Hepatocyte (in vitro differentiated cells): ENCODE data around the gene PRPS1. TPM values are rescaled to one million over a fixed set of nuclear protein-coding genes. Genes with fewer than 3 reads are reported as not detected.

Experiments
- DNase-seq: peaks from one replicate; pipeline ENCODE4 v3.0.0-alpha.2; 2016; ENCODE audit warnings: low spot score
- H2AFZ ChIP-seq: fragments of 200-600 bp; sonication (generic); 2 replicates; pipeline ENCODE4 v1.6.0; 2016; ENCODE audit warnings: antibody characterized with exemption, mild to moderate bottlenecking
- H3K27ac ChIP-seq: fragments of 200-600 bp; sonication (generic); 2 replicates; pipeline ENCODE4 v1.5.1; 2016; ENCODE audit warnings: mild to moderate bottlenecking
- H3K27me3 ChIP-seq: fragments of 200-600 bp; sonication (generic); 2 replicates; pipeline ENCODE4 v1.6.1; 2016
- H3K36me3 ChIP-seq: fragments of 200-600 bp; sonication (generic); replicated peaks from 2 replicates; pipeline ENCODE4 v1.5.1; 2016; ENCODE audit warnings: low read depth; ENCODE audit not compliant: insufficient read depth
- H3K4me1 ChIP-seq: fragments of 200-600 bp; sonication (generic); 2 replicates; pipeline ENCODE4 v1.5.1; 2016; ENCODE audit warnings: mild to moderate bottlenecking, moderate library complexity; ENCODE audit not compliant: insufficient read depth
- H3K4me2 ChIP-seq: fragments of 200-600 bp; sonication (generic); 2 replicates; pipeline ENCODE4 v1.6.0; 2016
- H3K4me3 ChIP-seq: fragments of 200-600 bp; sonication (generic); 2 replicates; pipeline ENCODE4 v1.5.1; 2016; ENCODE audit warnings: mild to moderate bottlenecking
- H3K79me2 ChIP-seq: fragments of 200-600 bp; sonication (generic); 2 replicates; pipeline ENCODE4 v1.6.0; 2017; ENCODE audit warnings: mild to moderate bottlenecking
- H3K9me2 ChIP-seq: fragments of 200-600 bp; sonication (generic); replicated peaks from 2 replicates; pipeline ENCODE4 v1.6.0; 2017; ENCODE audit warnings: mild to moderate bottlenecking; ENCODE audit not compliant: insufficient read depth
- H3K9me3 ChIP-seq: fragments of 200-600 bp; sonication (generic); 2 replicates; pipeline ENCODE4 v1.5.1; 2016; ENCODE audit warnings: low read depth, mild to moderate bottlenecking
- H4K20me1 ChIP-seq: fragments of 200-600 bp; sonication (generic); 2 replicates; pipeline ENCODE4 v1.6.0; 2016; ENCODE audit warnings: mild to moderate bottlenecking; ENCODE audit not compliant: insufficient read depth, poor library complexity, severe bottlenecking
- CTCF ChIP-seq: fragments of 200-600 bp; sonication (generic); IDR thresholded peaks from 2 replicates; pipeline ENCODE4 v1.5.1; 2016; ENCODE audit warnings: antibody characterized with exemption, mild to moderate bottlenecking; ENCODE audit not compliant: poor library complexity
- EZH2 ChIP-seq: fragments of 200-600 bp; sonication (generic); IDR thresholded peaks from 2 replicates; pipeline ENCODE4 v1.6.1; 2016; ENCODE audit warnings: antibody characterized with exemption, mild to moderate bottlenecking, borderline replicate concordance
- EZH2phosphoT487 ChIP-seq: fragments of 200-600 bp; sonication (generic); IDR thresholded peaks from one replicate; pipeline ENCODE4 v1.6.1; 2018; ENCODE audit warnings: antibody characterized with exemption, mild to moderate bottlenecking, low read depth, moderate library complexity; ENCODE audit not compliant: unreplicated experiment, severe bottlenecking
- WGBS: methylation state at CpG from one replicate; pipeline ENCODE4 v1.1.6; 2016; ENCODE audit warnings: low lambda C conversion rate; ENCODE audit errors: missing lambda C conversion rate; 5-methylcytosine and 5-hydroxymethylcytosine counted together
- polyA plus RNA-seq: library from polyadenylated mRNA; unstranded; fragments of >200 nt; fragmentation: Nextera tagmentation; extraction: Ambion mirVana; gene quantifications from 2 replicates; pipeline ENCODE4 v1.2.1, GENCODE V29; 2016
- total RNA-seq: library from RNA; depleted of rRNA; stranded (reverse); fragments of >200 nt; gene quantifications from 2 replicates; pipeline ENCODE4 v1.2.3, GENCODE V29; 2014

The PRPS1 gene
- total and polyA plus RNA-seq, 2 experiments from 2014 or later = 41.1 to 59.2 TPM

GRCh38 chrX:107589243-107589642 is 39.1 kb upstream of the PRPS1 start:
- Histone ChIP-seq H4K20me1 (no peaks in the 10 kb centered on the region), H3K79me2 (no peaks in the 10 kb centered on the region), H3K27ac (no peak overlapping the region), H3K36me3 (no peaks in the 10 kb centered on the region), H3K4me2 (no peak overlapping the region), H3K4me3 (no peak overlapping the region), H3K27me3 (no peaks in the 10 kb centered on the region), H2AFZ (no peak overlapping the region), H3K4me1 (no peaks in the 10 kb centered on the region), H3K9me2 (no peaks in the 10 kb centered on the region), H3K9me3 (no peaks in the 10 kb centered on the region)
- 95% methylated on average over 6 of the region's 6 CpGs for WGBS
- DNase-seq = no peak
- TF ChIP-seq CTCF (no peak), EZH2phosphoT487 (no peak), EZH2 (no peak)

GRCh38 chrX:107596651-107597050 is 31.7 kb upstream of the PRPS1 start:
- H3K9me3 ChIP-seq = no peaks in the 10 kb centered on the region
- H3K27me3 ChIP-seq = no peaks in the 10 kb centered on the region
- H3K9me2 ChIP-seq = no peaks in the 10 kb centered on the region
- H3K79me2 ChIP-seq = no peaks in the 10 kb centered on the region
- DNase-seq = no peak
- 41% methylated on average over 4 of the region's 4 CpGs for WGBS
- H3K4me2 ChIP-seq = no peak overlapping the region
- no peak overlapping the region for H3K4me3 ChIP-seq
- no peaks in the 10 kb centered on the region for H3K36me3 ChIP-seq
- no peak overlapping the region for H2AFZ ChIP-seq
- no peaks in the 10 kb centered on the region for H3K4me1 ChIP-seq
- TF ChIP-seq EZH2 (no peak), CTCF (no peak)
- no peak overlapping the region for H3K27ac ChIP-seq
- H4K20me1 ChIP-seq = no peaks in the 10 kb centered on the region

- Histone ChIP-seq H4K20me1 (no peaks in the 10 kb centered on the region), H2AFZ (no peak overlapping the region), H3K4me3 (no peak overlapping the region), H3K27me3 (no peaks in the 10 kb centered on the region), H3K27ac (no peak overlapping the region), H3K9me2 (no peaks in the 10 kb centered on the region), H3K36me3 (no peaks in the 10 kb centered on the region), H3K4me2 (no peak overlapping the region), H3K4me1 (no peaks in the 10 kb centered on the region), H3K9me3 (no peaks in the 10 kb centered on the region), H3K79me2 (no peaks in the 10 kb centered on the region)
- TF ChIP-seq CTCF = no peak
- TF ChIP-seq EZH2 = no peak
- no peak for TF ChIP-seq EZH2phosphoT487
- 95% methylated on average over 13 of the region's 13 CpGs for WGBS
- no peak for DNase-seq
Observed at GRCh38 chrX:107597264-107597663, 31.0 kb upstream of the PRPS1 start.

- TF ChIP-seq EZH2phosphoT487 (no peak), CTCF (no peak), EZH2 (no peak)
- Histone ChIP-seq H4K20me1 (no peaks in the 10 kb centered on the region), H3K4me2 (no peak overlapping the region), H3K9me2 (no peaks in the 10 kb centered on the region), H2AFZ (no peak overlapping the region), H3K36me3 (no peaks in the 10 kb centered on the region), H3K4me3 (no peak overlapping the region), H3K27ac (no peak overlapping the region), H3K4me1 (no peaks in the 10 kb centered on the region), H3K27me3 (no peaks in the 10 kb centered on the region), H3K79me2 (no peaks in the 10 kb centered on the region), H3K9me3 (no peaks in the 10 kb centered on the region)
- DNase-seq = no peak
- WGBS = 93% methylated on average over 10 of the region's 10 CpGs
Observed at GRCh38 chrX:107597791-107598190, 30.5 kb upstream of the PRPS1 start.
